Inflammatory macrophage treated with lipopolysaccharide for 4 hours (primary cell): ENCODE data around the gene CDH22.

ENCODE experiments used
- DNase-seq: peaks from one replicate; pipeline ENCODE4 v3.0.0-alpha.2; 2020

Gene CDH22

GRCh38 chr20:46322641-46323040, 14.3 kb upstream of the CDH22 start:
- no peak for DNase-seq

- DNase-seq, result no peak
These were observed 9.4 kb upstream of the CDH22 start for GRCh38 chr20:46317685-46318177.

- DNase-seq, result no peak
These were observed 8.8 kb upstream of the CDH22 start for GRCh38 chr20:46316984-46317684.

GRCh38 chr20:46315311-46315710, 7.0 kb upstream of the CDH22 start:
- DNase-seq, result no peak

GRCh38 chr20:46312945-46313861, 4.9 kb upstream of the CDH22 start:
- DNase-seq, result no peak

- no peak for DNase-seq
These were observed 4.0 kb upstream of the CDH22 start for GRCh38 chr20:46312075-46312944.

- DNase-seq, result no peak
These were observed 3.4 kb upstream of the CDH22 start for GRCh38 chr20:46311719-46312074.

- no peak for DNase-seq
These were observed 2.8 kb upstream of the CDH22 start for GRCh38 chr20:46311039-46311650.

GRCh38 chr20:46309945-46310344, 1.6 kb upstream of the CDH22 start:
- no peak for DNase-seq

GRCh38 chr20:46307999-46308257, 370 bp downstream of the CDH22 start:
- no peak for DNase-seq

GRCh38 chr20:46307139-46307998, 929 bp downstream of the CDH22 start:
- DNase-seq, result peak; percentile 51

GRCh38 chr20:46306743-46307138, 1.6 kb downstream of the CDH22 start:
- no peak for DNase-seq

GRCh38 chr20:46305973-46306360, 2.3 kb downstream of the CDH22 start:
- DNase-seq, result no peak

GRCh38 chr20:46305331-46305972, 2.8 kb downstream of the CDH22 start:
- DNase-seq, result no peak

GRCh38 chr20:46304852-46305251, 3.4 kb downstream of the CDH22 start:
- DNase-seq, result no peak

- DNase-seq, result no peak
These were observed 3.9 kb downstream of the CDH22 start for GRCh38 chr20:46304361-46304760.

GRCh38 chr20:46303176-46303956, 4.9 kb downstream of the CDH22 start:
- no peak for DNase-seq

GRCh38 chr20:46302106-46302505, 6.2 kb downstream of the CDH22 start:
- DNase-seq, result no peak

GRCh38 chr20:46300281-46300680, 8.0 kb downstream of the CDH22 start:
- DNase-seq, result no peak

- no peak for DNase-seq
These were observed 9.2 kb downstream of the CDH22 start for GRCh38 chr20:46299078-46299477.

- DNase-seq, result no peak
These were observed 9.9 kb downstream of the CDH22 start for GRCh38 chr20:46298374-46298773.
